Measurements from ENCODE around the gene LENG9. TPM values are rescaled to one million over a fixed set of nuclear protein-coding genes. Genes with fewer than 3 reads are reported as not detected.
A peak's percentile ranks its signal among the peaks of the same experiment; 100 is the strongest.

The LENG9 gene
- total and polyA plus RNA-seq, 2 of the 13 experiments (the other 11 are each of a cell fraction or from before 2014, with no cell fraction given), result 0.75 to 2.9 TPM

GRCh38 chr19:54470276-54470887 lies 6.8 kb upstream of the LENG9 start:
- CTCF ChIA-PET (ENCODE audit: low intra/inter-chr PET ratio, low total read pairs), result no interaction called here
- POLR2A ChIA-PET, result interaction anchor here (1.3 kb wide), 1 partner anchor 22 kb away, joined by 6 read pairs; the partner anchor contains the start of gene LENG8
- H3K79me2 ChIP-seq (ENCODE audit: insufficient read depth, low read length), result no peaks in the 10 kb centered on the region
- no peak overlapping the region for H3K27ac ChIP-seq (ENCODE audit: extremely low read length, insufficient read depth, low read length)
- in situ Hi-C loops (cut with HindIII; ENCODE audit: extremely low pct_ligation_motif_present, low pct_unique_long_range_greater_than_20kb), result loop anchor here (10.0 kb wide), 1 partner anchor 204 kb away; no protein-coding TSS in a partner anchor
- H2AFZ ChIP-seq (ENCODE audit: low read length), result no peak overlapping the region
- BruUV-seq (replicated peaks), result TSS peak; percentile 94
- H3K4me1 ChIP-seq (ENCODE audit: insufficient read depth, low read length), result peaks cover 11% of the 10 kb centered on the region; the same call in 1 of the 2 replicates
- H3K36me3 ChIP-seq (replicated peaks in 1 of 2; ENCODE audit: control insufficient read depth in 1 of 2, insufficient read depth in 2 of 2, low read length in 2 of 2), result no peaks in the 10 kb centered on the region
- peak overlapping the region; percentile 40; the same call in 1 of the 2 replicates for H3K9ac ChIP-seq (ENCODE audit: insufficient read depth, low read depth, low read length)
- no peak for ATAC-seq
- no peaks in the 10 kb centered on the region; a peak in 1 of 5 replicates for H3K27me3 ChIP-seq (ENCODE audit: control insufficient read depth in 1 of 2, insufficient read depth in 2 of 2, low read length in 2 of 2)
- H3K9me3 ChIP-seq (ENCODE audit: low read length), result no peaks in the 10 kb centered on the region
- 84% methylated on average over 10 of the region's 10 CpGs for WGBS (ENCODE audit: low lambda C conversion rate)
- no peak for FAIRE-seq
- peak overlapping the region; percentile 61 for H3K4me2 ChIP-seq (ENCODE audit: low read depth, low read length)
- TF ChIP-seq AHR (CRISPR knock-in tag; IDR thresholded peaks at IDR 0.05) (no peak), ZNF768 (CRISPR knock-in tag; IDR thresholded peaks at IDR 0.05) (peak; percentile 55; the same call in 1 of the 2 replicates), JUND (CRISPR knock-in tag; IDR thresholded peaks at IDR 0.05) (no peak), SATB2 (CRISPR knock-in tag; IDR thresholded peaks at IDR 0.05) (no peak), ZFP41 (CRISPR knock-in tag; IDR thresholded peaks at IDR 0.05; ENCODE audit: borderline replicate concordance) (no peak), HBP1 (CRISPR knock-in tag; IDR thresholded peaks at IDR 0.05; ENCODE audit: low read depth) (no peak), ZNF883 (CRISPR knock-in tag; IDR thresholded peaks at IDR 0.05; ENCODE audit: not compliant biosample characterization) (no peak), HMGA1 (CRISPR knock-in tag; conservative IDR thresholded peaks at IDR 0.05) (no peak)
- no peaks in the 10 kb centered on the region for H4K20me1 ChIP-seq (ENCODE audit: insufficient read depth, low read length)
- intact Hi-C loops (cut with micrococcal nuclease; ENCODE audit: unreplicated experiment), result no loop called here
- H3K4me3 ChIP-seq (replicated peaks in 1 of 3; ENCODE audit: insufficient read depth in 1 of 3, low read depth in 2 of 3, low read length in 3 of 3), result peak overlapping the region in 1 of 3 experiments; percentile 59; a peak in 1 of 6 replicates
- DNase-seq (ENCODE audit: low spot score), result no peak

Data from HepG2 (cell line).